ENCODE results near the gene LAMB1. TPM values are rescaled to one million over a fixed set of nuclear protein-coding genes. Genes with fewer than 3 reads are reported as not detected.

The LAMB1 gene
- total and polyA plus RNA-seq, 2 of the 13 experiments (the other 11 are each of a cell fraction or from before 2014, with no cell fraction given), result 109 to 124 TPM

DNA sequence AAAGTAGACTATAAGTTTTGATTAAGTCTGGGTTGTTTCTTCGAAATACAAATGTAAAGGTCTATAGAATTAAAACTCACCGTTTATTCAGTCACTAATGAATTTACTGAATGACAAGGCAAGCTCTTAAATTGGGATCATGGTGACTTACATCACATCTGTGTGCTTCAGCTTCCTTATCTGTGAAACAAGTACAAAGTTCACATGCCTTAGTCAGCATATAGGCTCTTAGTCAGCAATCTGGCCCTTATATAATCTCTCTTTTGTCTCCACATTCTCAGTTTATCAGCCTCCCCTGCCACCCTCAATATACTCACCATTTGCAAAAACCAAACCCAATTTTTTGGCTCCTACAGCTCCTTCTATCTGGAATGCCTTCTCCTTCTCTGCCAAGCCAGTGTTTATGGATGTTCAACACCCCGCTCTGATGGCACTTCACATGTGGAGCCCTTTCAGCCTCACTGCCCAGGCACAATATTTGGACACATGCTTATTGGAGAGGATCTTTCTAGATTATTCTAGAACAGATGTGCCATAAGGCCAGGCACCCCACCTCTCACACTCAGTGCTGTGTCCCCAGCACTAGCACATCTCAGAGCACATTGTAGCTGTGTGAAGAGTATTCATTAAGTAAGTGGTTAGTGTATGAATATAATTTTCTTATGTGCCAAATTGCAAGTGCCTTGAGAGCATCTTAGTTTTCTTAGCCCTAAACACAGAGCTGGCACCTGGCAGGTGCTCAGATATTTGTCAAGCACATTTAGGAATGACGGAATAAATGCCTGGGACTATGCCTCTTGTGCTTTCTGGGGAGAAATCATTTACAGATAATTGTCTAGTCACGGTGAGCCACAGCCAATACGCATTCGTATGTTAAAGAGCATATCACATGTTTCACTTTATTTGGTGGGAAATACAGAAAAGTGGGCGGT is 9.8 kb upstream of the LAMB1 start (continued):
- TF ChIP-seq, protein P1, sequence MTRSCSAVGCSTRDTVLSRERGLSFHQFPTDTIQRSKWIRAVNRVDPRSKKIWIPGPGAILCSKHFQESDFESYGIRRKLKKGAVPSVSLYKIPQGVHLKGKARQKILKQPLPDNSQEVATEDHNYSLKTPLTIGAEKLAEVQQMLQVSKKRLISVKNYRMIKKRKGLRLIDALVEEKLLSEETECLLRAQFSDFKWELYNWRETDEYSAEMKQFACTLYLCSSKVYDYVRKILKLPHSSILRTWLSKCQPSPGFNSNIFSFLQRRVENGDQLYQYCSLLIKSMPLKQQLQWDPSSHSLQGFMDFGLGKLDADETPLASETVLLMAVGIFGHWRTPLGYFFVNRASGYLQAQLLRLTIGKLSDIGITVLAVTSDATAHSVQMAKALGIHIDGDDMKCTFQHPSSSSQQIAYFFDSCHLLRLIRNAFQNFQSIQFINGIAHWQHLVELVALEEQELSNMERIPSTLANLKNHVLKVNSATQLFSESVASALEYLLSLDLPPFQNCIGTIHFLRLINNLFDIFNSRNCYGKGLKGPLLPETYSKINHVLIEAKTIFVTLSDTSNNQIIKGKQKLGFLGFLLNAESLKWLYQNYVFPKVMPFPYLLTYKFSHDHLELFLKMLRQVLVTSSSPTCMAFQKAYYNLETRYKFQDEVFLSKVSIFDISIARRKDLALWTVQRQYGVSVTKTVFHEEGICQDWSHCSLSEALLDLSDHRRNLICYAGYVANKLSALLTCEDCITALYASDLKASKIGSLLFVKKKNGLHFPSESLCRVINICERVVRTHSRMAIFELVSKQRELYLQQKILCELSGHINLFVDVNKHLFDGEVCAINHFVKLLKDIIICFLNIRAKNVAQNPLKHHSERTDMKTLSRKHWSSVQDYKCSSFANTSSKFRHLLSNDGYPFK (CRISPR knock-in tag; IDR thresholded peaks at IDR 0.05; ENCODE audit: borderline replicate concordance), result no peak
- peak; percentile 71 for TF ChIP-seq ZNF781 (CRISPR knock-in tag; IDR thresholded peaks at IDR 0.05; ENCODE audit: borderline replicate concordance, not compliant biosample characterization)
- TF ChIP-seq RAD51 (IDR thresholded peaks at IDR 0.05; ENCODE audit: borderline replicate concordance), result no peak
- TF ChIP-seq, protein P2, sequence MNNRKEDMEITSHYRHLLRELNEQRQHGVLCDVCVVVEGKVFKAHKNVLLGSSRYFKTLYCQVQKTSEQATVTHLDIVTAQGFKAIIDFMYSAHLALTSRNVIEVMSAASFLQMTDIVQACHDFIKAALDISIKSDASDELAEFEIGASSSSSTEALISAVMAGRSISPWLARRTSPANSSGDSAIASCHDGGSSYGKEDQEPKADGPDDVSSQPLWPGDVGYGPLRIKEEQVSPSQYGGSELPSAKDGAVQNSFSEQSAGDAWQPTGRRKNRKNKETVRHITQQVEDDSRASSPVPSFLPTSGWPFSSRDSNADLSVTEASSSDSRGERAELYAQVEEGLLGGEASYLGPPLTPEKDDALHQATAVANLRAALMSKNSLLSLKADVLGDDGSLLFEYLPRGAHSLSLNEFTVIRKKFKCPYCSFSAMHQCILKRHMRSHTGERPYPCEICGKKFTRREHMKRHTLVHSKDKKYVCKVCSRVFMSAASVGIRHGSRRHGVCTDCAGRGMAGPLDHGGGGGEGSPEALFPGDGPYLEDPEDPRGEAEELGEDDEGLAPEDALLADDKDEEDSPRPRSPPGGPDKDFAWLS (CRISPR knock-in tag; IDR thresholded peaks at IDR 0.05; ENCODE audit: borderline replicate concordance), result no peak
- no peak for TF ChIP-seq ZFP41 (CRISPR knock-in tag; IDR thresholded peaks at IDR 0.05; ENCODE audit: borderline replicate concordance)
- no peak for TF ChIP-seq FOXP1 (IDR thresholded peaks at IDR 0.05)
- TF ChIP-seq FOXP1 (CRISPR knock-in tag; IDR thresholded peaks at IDR 0.05), result peak; percentile 64; the same call in 1 of the 2 replicates
- peak; percentile 78 for TF ChIP-seq TEAD3 (CRISPR knock-in tag; optimal IDR thresholded peaks at IDR 0.05; ENCODE audit: borderline replicate concordance)
- TF ChIP-seq ZNF235 (CRISPR knock-in tag; IDR thresholded peaks at IDR 0.05; ENCODE audit: borderline replicate concordance), result no peak
- TF ChIP-seq NCOA2 (CRISPR knock-in tag; IDR thresholded peaks at IDR 0.05), result peak; percentile 88
- no peak for TF ChIP-seq HCFC1 (IDR thresholded peaks at IDR 0.05; ENCODE audit: low read depth, low read length)
- 0 out of 2 replicates have a peak, but pooled peaks have one; percentile 31 for TF ChIP-seq SPEN (CRISPR knock-in tag; IDR thresholded peaks at IDR 0.05; ENCODE audit: low read depth)
- TF ChIP-seq NFKBIZ (CRISPR knock-in tag; IDR thresholded peaks at IDR 0.05), result peak; percentile 82; the same call in 1 of the 2 replicates
- TF ChIP-seq, protein P3, sequence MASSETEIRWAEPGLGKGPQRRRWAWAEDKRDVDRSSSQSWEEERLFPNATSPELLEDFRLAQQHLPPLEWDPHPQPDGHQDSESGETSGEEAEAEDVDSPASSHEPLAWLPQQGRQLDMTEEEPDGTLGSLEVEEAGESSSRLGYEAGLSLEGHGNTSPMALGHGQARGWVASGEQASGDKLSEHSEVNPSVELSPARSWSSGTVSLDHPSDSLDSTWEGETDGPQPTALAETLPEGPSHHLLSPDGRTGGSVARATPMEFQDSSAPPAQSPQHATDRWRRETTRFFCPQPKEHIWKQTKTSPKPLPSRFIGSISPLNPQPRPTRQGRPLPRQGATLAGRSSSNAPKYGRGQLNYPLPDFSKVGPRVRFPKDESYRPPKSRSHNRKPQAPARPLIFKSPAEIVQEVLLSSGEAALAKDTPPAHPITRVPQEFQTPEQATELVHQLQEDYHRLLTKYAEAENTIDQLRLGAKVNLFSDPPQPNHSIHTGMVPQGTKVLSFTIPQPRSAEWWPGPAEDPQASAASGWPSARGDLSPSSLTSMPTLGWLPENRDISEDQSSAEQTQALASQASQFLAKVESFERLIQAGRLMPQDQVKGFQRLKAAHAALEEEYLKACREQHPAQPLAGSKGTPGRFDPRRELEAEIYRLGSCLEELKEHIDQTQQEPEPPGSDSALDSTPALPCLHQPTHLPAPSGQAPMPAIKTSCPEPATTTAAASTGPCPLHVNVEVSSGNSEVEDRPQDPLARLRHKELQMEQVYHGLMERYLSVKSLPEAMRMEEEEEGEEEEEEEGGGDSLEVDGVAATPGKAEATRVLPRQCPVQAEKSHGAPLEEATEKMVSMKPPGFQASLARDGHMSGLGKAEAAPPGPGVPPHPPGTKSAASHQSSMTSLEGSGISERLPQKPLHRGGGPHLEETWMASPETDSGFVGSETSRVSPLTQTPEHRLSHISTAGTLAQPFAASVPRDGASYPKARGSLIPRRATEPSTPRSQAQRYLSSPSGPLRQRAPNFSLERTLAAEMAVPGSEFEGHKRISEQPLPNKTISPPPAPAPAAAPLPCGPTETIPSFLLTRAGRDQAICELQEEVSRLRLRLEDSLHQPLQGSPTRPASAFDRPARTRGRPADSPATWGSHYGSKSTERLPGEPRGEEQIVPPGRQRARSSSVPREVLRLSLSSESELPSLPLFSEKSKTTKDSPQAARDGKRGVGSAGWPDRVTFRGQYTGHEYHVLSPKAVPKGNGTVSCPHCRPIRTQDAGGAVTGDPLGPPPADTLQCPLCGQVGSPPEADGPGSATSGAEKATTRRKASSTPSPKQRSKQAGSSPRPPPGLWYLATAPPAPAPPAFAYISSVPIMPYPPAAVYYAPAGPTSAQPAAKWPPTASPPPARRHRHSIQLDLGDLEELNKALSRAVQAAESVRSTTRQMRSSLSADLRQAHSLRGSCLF (CRISPR knock-in tag; IDR thresholded peaks at IDR 0.05; ENCODE audit: borderline replicate concordance), result no peak
- no peak; the same call in 1 of the 2 replicates for TF ChIP-seq RBFOX2 (IDR thresholded peaks at IDR 0.05; ENCODE audit: low read depth, low read length)
- no peak for TF ChIP-seq REXO4 (CRISPR knock-in tag; IDR thresholded peaks at IDR 0.05; ENCODE audit: borderline replicate concordance)
- TF ChIP-seq GATA4 (IDR thresholded peaks at IDR 0.05; ENCODE audit: borderline replicate concordance, low read depth), result peak; percentile 86; the same call in 1 of the 2 replicates
- TF ChIP-seq FOXA1 (IDR thresholded peaks at IDR 0.05), result no peak
- TF ChIP-seq FOXA1 (CRISPR knock-in tag; IDR thresholded peaks at IDR 0.05), result peak; percentile 79

Measured in HepG2 (cell line).